Measurements from ENCODE around the gene TFAP2A.

The TFAP2A gene

DNA sequence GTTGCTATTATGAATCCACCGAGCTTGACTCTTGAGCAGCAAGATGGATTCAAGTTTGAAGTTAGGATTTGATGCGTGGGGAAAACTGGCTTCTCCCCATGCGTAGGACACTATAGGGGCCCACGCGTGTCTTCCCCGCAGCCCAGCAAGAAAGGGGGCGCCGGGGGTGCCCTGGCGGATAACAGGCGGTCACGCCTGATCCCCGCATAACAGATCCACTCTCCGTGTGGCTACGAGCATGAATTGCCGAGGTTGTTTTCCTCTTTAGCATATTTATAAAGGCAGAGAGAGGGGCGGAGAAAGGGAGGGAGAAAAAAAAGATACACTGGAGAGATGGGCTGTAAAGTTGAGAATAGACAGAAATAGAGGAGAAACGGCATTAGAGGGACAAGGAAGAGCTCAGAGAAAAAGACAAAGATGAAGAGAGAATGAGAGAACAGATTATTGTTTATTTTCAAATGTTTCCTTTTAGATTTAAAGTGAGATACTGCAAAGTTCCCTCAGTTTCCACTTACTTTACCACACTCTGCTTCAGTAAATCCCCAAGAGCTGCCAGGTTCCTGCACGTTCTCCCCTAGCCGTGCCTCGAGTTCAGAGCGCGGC lies 32.0 kb downstream of the TFAP2A start:
- DNase-seq (ENCODE audit: low read depth): no peak

DNA sequence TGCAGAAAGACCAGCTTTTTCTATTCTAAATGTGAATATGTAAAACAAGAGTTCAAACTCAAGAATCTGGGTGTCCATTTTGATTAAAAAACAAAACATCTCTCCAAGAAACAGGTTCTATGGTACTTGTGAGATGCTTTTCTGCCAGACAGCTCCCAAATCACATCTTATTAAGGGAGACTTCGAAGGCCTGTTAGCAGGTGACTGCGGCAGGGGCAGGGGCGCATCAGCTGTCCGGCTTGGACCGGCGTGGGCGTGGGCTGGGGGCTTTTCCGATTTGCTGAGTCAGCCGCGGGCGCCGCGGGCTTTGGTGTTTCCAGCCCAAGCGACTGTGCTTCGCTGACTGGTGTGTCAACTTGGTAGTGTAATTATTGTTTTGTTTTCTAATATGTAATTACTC lies 32.6 kb downstream of the TFAP2A start:
- DNase-seq (ENCODE audit: low read depth): no peak

DNA sequence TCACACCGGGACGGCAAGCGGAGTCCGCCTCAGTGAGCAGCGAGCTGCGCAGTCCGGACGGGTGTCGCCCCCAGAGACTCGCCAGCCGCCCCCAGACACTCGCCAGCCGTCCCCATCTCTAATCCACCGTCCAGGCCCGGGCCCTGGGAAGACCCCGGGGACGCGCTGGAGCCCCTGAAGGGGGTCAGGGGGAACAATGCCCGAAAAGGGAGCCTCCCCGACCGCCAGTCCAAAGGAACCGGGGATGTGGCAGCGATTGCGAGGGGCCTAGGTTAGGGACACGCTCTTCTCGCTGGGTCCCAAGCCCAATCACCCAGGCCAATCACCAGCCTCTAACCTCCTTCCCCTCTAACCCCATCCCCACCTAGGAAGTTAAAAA lies 33.1 kb downstream of the TFAP2A start:
- no peak for DNase-seq (ENCODE audit: low read depth)

DNA sequence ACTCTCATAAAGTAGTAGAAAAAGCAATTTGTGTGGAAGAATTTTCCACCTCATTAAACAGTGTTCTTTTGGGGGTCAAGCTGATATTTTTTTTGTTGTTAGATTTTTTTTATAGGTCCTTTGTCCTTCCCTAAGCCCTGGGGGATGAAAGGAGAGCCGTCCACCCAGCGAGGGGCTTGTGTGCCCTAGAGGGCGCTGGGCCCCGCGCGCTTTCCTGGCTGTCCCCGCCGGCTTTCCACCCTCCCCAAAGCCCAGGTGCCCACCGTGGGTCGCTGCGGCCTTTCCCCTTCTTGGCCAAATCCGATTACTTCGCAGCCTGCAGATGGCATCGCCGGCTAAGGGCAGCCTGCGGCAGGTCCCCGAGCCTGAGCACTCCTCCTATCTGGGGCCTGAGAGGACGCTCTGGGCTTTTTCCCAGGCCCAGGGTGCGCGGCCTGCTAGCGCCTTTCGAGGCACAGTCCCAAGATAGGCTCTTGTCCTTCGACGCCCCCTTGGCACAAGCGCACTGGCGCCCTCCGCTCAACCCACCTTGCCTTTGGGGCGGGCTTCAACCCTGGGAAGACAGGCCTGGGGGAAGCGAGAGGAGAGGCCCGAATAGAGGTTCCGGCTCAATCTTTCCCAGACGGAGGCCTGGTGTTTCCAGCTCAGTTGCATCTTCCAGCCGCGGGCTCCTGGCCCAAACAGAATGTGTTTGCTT lies 33.6 kb downstream of the TFAP2A start:
- DNase-seq (ENCODE audit: low read depth): no peak

DNA sequence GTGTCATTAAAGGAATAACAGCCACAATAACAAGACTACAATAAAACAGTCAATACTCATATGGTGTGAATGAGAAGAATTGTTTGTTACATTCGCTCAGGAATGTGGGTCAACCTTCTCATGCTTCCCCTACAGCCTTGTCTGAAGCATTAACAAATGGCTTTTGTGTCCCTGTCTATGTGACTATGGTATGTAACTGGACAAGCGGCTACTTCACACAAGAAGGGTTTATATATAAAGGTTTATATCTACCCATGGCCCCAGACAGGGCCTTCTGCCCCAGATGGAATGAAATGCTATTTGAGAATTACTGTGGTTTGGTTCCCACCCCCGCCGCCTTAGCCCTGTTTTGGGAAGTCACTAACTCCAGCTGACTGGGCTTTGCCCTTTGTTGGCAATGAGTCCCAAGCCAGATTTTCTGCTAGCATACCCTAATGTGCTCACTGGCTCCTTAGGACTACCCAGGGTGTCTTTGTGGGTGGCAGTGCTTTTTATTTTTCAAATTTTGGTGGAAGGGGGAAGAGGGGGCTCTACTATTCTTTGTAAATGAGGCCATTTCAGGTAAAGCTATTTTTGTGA lies 39.4 kb downstream of the TFAP2A start:
- DNase-seq (ENCODE audit: low read depth): no peak

DNA sequence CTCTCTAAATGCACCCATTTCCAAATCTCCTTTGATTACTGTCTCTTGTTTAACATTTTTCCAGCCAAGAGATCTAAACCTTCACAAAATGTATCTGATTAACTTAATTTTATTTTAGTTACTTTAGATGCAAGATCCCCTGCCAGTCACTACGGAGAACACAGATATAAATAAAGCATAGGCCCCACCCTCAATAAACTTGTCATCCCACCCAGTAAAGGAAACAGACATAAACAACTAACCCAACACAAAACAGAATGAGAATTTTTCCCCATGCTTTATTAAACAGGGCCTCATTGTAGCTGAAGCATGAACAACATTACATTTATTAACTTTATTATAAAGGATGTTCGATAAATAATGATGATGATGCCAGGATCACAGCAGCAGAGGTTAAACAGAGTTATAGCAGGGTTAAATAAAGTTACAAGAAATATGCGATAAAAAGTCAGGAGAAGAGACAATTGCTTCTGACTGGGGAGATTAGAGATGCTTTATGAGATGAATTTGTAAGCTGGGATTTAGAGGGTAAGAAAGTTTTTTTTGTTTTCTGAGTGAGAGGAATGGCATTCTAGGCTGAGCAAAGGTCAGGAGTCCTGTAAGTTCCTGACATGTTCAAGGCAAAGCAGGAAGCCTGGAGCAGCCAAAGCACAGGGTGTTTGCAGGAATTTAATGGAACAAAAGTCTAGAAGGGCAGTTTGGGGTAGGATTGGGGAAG lies 41.1 kb downstream of the TFAP2A start:
- no peak for DNase-seq (ENCODE audit: low read depth)

DNA sequence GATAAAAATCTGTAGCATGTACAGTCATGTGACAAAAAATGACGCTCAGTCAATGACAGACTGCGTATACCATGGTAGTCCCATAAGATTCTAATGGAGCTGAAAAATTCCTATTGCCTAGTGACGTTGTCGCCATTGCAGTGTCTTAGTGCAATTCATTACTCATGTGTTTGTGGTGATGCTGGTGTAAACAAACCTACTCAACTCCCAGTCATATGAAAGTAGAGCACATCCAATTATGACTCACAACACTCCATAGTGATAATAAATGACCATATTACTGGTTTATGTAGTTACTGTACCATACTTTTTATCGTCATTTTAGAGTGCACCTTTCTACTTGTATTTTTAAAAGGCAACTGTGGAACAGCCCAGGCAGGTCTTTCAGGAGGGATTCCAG lies 45.0 kb downstream of the TFAP2A start:
- DNase-seq (ENCODE audit: low read depth): no peak

DNA sequence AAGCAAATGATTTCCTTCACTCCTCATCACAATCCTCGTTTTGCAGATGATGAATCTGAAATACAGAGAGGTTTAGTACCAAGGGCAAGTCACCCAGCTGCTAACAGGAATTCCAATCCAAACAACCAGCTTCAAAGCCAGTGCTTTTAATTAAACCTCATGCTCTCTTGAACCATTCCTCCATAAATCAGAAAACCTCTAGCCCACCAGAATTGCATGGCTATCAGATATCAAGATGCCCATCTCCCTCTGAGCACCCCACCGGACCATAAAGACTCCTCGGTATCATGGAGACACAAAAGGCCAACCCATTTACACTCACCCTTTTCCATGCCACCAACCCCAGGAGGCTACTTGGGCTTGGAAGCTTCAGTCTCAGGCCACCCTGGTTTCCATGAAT lies 46.0 kb downstream of the TFAP2A start:
- DNase-seq (ENCODE audit: low read depth): no peak

DNA sequence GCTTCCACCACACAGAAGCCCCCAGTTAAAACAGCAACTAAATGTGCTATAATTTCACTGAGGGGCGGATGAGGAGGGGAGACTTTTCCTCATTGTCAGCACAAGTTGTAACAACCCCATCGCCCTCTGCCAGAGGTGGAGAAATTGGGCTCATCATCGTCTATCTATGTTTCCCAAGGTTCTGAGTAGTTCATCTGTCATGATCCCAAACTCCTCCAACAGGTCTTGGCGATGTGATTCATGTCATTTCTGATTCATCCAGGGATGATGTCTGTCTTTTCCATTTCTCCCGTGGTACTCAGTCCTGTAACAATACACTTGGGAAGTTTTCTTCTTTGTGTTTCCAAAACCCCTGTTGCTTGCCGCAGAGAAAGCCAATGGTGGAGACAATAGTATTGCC lies 51.0 kb downstream of the TFAP2A start:
- DNase-seq (ENCODE audit: low read depth): no peak

DNA sequence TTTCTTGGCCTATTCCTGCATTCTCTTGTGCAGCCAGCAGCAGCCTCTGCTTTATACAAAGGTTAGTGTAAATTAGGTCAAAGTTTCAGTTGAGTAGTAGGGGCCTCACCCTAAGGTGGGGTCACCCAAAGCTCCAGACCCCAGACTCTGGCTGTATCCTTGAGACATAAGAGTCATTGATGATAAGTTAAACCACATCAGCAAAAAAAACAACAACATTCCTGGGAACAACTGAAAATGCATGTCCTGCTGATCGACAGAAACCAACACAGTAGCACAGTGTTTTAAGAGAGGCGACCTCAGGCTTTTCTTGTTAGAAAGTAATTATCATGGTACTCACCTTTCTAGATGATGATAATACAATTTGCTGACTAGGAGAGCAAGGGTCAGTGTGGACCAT lies 52.6 kb downstream of the TFAP2A start:
- DNase-seq (ENCODE audit: low read depth): no peak

DNA sequence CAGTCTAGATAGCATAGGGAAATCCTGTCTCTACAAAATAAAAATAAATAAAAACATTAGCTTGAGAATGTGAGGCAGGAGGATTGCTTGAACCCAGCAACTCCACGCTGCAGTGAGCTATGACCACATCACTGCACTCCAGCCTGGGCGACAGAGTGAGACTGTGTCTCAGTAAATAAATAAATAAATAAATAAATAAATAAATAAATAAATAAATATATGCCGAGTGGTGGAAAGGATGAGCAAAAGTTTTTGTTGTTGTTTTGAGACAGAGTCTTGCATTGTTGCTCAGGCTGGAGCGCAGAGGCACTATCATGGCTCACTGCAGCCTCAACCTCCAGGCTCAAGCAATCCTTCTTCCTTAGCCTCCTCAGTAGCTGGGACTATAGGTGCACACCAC lies 53.4 kb downstream of the TFAP2A start:
- no peak for DNase-seq (ENCODE audit: low read depth)

DNA sequence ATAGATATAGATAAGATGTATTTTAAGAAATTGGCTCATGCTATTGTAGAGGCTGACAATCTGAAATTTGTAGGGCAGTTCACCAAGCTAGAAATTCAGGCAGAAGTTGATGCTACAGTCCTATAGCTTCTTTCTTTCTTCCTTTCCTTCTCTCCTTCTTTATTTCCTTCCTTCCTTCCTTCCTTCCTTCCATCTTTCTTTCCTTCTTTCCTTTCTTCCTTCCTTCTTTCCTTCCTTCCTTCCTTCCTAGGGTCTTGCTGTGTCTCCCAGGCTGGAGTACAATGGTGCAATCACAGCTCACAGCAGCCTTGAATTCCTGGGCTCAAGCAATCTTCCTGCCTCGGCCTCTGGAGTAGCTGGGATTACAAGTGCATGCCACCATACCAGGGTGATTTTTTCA lies 55.3 kb downstream of the TFAP2A start:
- no peak for DNase-seq (ENCODE audit: low read depth)

DNA sequence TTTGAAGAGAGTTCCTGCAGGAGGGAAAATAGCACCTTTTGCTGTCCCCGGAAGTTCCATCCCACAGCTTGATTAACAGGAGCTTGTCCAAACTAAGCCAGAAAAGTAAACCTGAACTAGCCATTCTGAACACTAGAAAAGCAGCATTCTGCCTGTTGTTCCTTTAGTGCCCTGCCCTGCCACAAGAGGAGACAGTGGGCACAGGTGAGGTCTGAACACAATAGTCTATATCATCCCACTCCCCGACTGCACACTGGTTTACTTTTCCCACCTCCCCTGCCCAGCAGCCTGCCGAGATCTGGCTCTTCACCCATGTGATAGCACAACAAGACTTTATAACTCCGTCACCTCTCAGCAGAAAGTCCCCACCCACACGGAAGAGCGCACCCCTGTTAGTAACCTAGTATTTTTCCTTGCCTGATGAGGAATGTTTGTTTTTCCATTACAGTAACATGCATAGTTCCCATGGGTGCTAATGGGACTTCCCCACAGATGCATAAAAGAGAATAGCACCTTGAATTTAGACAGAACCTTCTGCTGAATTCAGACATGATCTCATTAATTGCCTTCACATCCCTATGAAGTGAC lies 59.7 kb downstream of the TFAP2A start:
- DNase-seq (ENCODE audit: low read depth): no peak

DNA sequence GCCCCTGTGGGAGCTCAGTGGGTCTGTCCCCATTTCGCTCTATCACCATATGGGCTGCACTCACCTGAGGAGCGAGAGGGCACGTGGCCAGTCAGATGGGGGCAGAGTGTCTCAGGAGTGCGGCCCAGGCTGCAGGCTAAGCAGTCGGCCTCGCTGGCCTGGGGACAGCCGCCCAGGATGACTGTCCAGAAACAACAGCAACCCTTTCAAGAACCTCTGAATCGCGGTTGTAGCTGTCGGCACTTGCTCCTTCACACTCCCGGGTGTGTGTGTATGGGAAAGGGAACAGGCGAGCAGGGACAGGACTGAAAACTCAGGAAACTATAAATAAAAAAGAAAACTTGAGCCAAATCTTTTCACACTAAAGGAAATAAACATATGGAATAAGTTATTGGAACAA lies 63.1 kb downstream of the TFAP2A start:
- no peak for DNase-seq (ENCODE audit: low read depth)

DNA sequence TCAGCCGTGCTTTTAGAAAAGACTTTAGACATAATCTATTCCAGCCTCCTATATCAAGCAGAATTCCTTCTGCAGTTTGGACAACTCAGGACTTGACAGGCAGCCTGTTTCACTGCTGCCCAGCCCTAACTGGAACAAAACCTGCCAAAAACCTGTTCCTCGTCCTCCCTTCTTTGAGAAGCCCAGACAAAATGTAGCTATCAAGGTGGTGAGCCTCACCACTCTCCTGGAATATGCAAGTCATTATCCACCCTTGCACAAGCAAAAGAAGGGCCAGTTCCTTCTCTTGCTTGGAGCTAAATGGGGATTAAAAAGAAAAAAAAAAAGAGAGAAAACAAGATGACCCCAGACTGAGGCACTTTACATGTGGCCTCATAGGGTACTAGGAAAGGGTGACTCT lies 64.2 kb downstream of the TFAP2A start:
- no peak for DNase-seq (ENCODE audit: low read depth)

DNA sequence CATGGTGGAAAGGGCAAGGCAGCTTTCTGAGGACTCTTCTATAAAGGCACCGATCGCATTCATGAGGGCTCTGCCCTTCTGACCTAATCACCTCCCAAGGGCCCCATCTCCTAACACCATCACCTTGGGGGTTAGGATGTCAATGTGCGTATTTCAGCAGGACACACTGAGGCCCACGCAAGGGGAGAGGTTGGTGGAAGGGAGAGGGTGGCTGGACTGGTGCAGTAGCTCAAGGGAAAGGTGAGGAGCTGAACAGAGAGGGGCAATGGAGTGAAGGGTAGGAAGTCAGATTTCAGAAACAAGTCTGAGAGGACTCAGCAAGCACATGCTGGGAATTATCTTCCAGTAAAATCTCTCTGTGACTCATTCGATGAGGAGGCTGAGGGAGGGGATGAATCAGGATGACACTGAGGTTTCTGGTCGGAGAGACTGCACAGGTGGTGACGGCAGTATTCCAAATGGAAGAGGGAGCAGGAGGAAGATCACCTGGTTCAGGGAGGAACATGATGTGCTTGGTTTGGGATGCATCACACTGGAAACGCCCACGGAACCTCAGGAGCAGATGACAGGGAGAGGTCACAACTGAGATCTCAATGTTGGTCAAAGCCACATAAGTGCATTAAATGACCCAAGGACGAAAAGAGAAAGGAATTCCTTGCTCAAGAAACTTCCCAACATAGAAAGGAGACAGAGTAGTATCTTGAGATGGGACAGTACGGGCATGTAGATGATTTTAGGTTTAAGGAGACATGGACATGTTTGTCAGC lies 67.1 kb downstream of the TFAP2A start:
- DNase-seq (ENCODE audit: low read depth): no peak
